HepG2 (cell line): ENCODE data around the gene ANAPC2. TPM values are rescaled to one million over a fixed set of nuclear protein-coding genes. Genes with fewer than 3 reads are reported as not detected.

Source experiments
- ATF6 ChIP-seq: sonication (generic); formaldehyde crosslinking; conservative IDR thresholded peaks from 2 replicates; pipeline ENCODE4 v1.4.0; 2020; ENCODE audit warnings: missing genetic modification reagents
- CAMTA2 ChIP-seq: sonication (generic); formaldehyde crosslinking; IDR thresholded peaks from 2 replicates; pipeline ENCODE4 v1.4.0; 2020; ENCODE audit warnings: mild to moderate bottlenecking, missing genetic modification reagents, borderline replicate concordance
- HMGXB4 ChIP-seq, 2 experiments: sonication (generic) in 1 of 2; formaldehyde crosslinking in 1 of 2; IDR thresholded peaks; 2 replicates each; pipeline versions ENCODE4 v1.4.0 to v1.6.1; 2018 to 2020; ENCODE audit warnings: missing genetic modification reagents in 2 of 2, borderline replicate concordance in 1 of 2, low read depth in 1 of 2, mild to moderate bottlenecking in 1 of 2, missing biosample characterization in 1 of 2
- KMT2B ChIP-seq: IDR thresholded peaks from 2 replicates; pipeline ENCODE4 v1.6.1; 2016; ENCODE audit warnings: missing genetic modification reagents, missing compliant biosample characterization
- LRRFIP1 ChIP-seq: sonication (generic); formaldehyde crosslinking; conservative IDR thresholded peaks from 2 replicates; pipeline ENCODE4 v1.4.0; 2020; ENCODE audit warnings: missing genetic modification reagents
- MAFK ChIP-seq, 2 experiments: IDR thresholded peaks in 1 of 2; conservative IDR thresholded peaks in 1 of 2; 2 replicates each; pipeline ENCODE4 v1.6.1; 2011; ENCODE audit warnings: improper control_type of control experiment in 2 of 2, low read length in 2 of 2
- MATR3 ChIP-seq: sonication (generic); formaldehyde crosslinking; IDR thresholded peaks from 2 replicates; pipeline ENCODE4 v1.4.0; 2020; ENCODE audit warnings: missing genetic modification reagents
- RBFOX2 ChIP-seq: fragments of 200-400 bp; formaldehyde crosslinking; IDR thresholded peaks from 2 replicates; pipeline ENCODE4 v1.6.1; 2017; ENCODE audit warnings: low read depth, mild to moderate bottlenecking, low read length
- RFX1 ChIP-seq: fragments of 450-650 bp; IDR thresholded peaks from 2 replicates; pipeline ENCODE4 v1.6.1; 2017
- SRSF9 ChIP-seq: fragments of 200-400 bp; formaldehyde crosslinking; IDR thresholded peaks from 2 replicates; pipeline ENCODE4 v1.6.1; 2018; ENCODE audit warnings: borderline replicate concordance, mild to moderate bottlenecking, low read depth, low read length; ENCODE audit not compliant: insufficient read depth, poor library complexity, severe bottlenecking
- TBP ChIP-seq: sonication (generic); formaldehyde crosslinking; IDR thresholded peaks from 2 replicates; pipeline ENCODE4 v1.5.0; 2020; ENCODE audit warnings: missing genetic modification reagents
- ZEB1 ChIP-seq: IDR thresholded peaks from 2 replicates; pipeline ENCODE4 v1.6.1; 2012; ENCODE audit warnings: mild to moderate bottlenecking, low read depth, inconsistent platforms; ENCODE audit not compliant: insufficient replicate concordance
- ZFP36L2 ChIP-seq: sonication (generic); formaldehyde crosslinking; IDR thresholded peaks from 2 replicates; pipeline ENCODE4 v1.4.0; 2020; ENCODE audit warnings: missing genetic modification reagents
- ZNF205 ChIP-seq: IDR thresholded peaks from 2 replicates; pipeline ENCODE4 v1.6.1; 2018; ENCODE audit warnings: missing biosample characterization, missing genetic modification reagents
- ZNF256 ChIP-seq: sonication (generic); formaldehyde crosslinking; conservative IDR thresholded peaks from 2 replicates; pipeline ENCODE4 v1.4.0; 2020; ENCODE audit warnings: missing genetic modification reagents
- ZNF44 ChIP-seq: sonication (generic); formaldehyde crosslinking; IDR thresholded peaks from 2 replicates; pipeline ENCODE4 v1.5.1; 2020; ENCODE audit warnings: mild to moderate bottlenecking, missing genetic modification reagents
- ZNF564 ChIP-seq: sonication (generic); formaldehyde crosslinking; IDR thresholded peaks from 2 replicates; pipeline ENCODE4 v1.8.1; 2023; ENCODE audit warnings: mild to moderate bottlenecking, missing genetic modification reagents
- ZNF747 ChIP-seq: sonication (generic); formaldehyde crosslinking; IDR thresholded peaks from 2 replicates; pipeline ENCODE4 v1.8.1; 2023; ENCODE audit warnings: missing genetic modification reagents, mild to moderate bottlenecking, borderline replicate concordance
- ZNF782 ChIP-seq: sonication (generic); formaldehyde crosslinking; IDR thresholded peaks from 2 replicates; pipeline ENCODE4 v1.4.0; 2020; ENCODE audit warnings: missing genetic modification reagents, mild to moderate bottlenecking, borderline replicate concordance
- ZNF850 ChIP-seq: sonication (generic); formaldehyde crosslinking; conservative IDR thresholded peaks from 2 replicates; pipeline ENCODE4 v1.9.0; 2021; ENCODE audit warnings: mild to moderate bottlenecking, missing genetic modification reagents
- ZSCAN31 ChIP-seq: sonication (generic); formaldehyde crosslinking; IDR thresholded peaks from 2 replicates; pipeline ENCODE4 v1.5.0; 2020; ENCODE audit warnings: low read depth, mild to moderate bottlenecking, missing genetic modification reagents
- polyA plus RNA-seq, 8 experiments: library from polyadenylated mRNA; depleted of rRNA in 3 of 8; stranded (reverse) in 7 of 8; unstranded in 1 of 8; fragments of >200 nt; fragmentation: Illumina TruSeq in 4 of 8; extraction: Trizol in 4 of 8; gene quantifications; 2 replicates each; pipeline versions ENCODE4 v1.2.1 to v1.2.3, GENCODE V29; 2011 to 2016; ENCODE audit warnings: low read depth in 4 of 8, missing spikeins in 1 of 8, mixed read lengths in 1 of 8; ENCODE audit not compliant: insufficient read depth in 1 of 8
- total RNA-seq, 5 experiments: library from RNA; depleted of rRNA; stranded (reverse); fragments of >200 nt; fragmentation: Illumina TruSeq; extraction: Trizol; gene quantifications; 2 replicates each; pipeline ENCODE4 v1.2.3, GENCODE V29; 2016; ENCODE audit warnings: low read depth in 1 of 5

Gene ANAPC2
- total and polyA plus RNA-seq, 2 of the 13 experiments (the other 11 are each of a cell fraction or from before 2014, with no cell fraction given) = 12.3 to 15.4 TPM

- TF ChIP-seq KMT2B = 0 out of 2 replicates have a peak, but pooled peaks have one; percentile 9
- TF ChIP-seq TBP = no peak
- TF ChIP-seq ZNF44 (CRISPR knock-in tag) = 0 out of 2 replicates have a peak, but pooled peaks have one; percentile 35
- peak; percentile 31 to 76; a peak in 3 of 4 replicates for TF ChIP-seq HMGXB4 (CRISPR knock-in tag; IDR thresholded peaks at IDR 0.05; ENCODE audit: borderline replicate concordance in 1 of 2, low read depth in 1 of 2)
- TF ChIP-seq ZNF205 (CRISPR knock-in tag) = no peak; the same call in 1 of the 2 replicates
- TF ChIP-seq ZNF256 (CRISPR knock-in tag) = no peak
- no peak for TF ChIP-seq MATR3
- no peak for TF ChIP-seq ZFP36L2 (CRISPR knock-in tag)
- no peak for TF ChIP-seq SRSF9
- TF ChIP-seq LRRFIP1 (CRISPR knock-in tag) = no peak
- no peak for TF ChIP-seq ZNF850 (CRISPR knock-in tag)
- no peak for TF ChIP-seq MAFK (conservative IDR thresholded peaks at IDR 0.05 in 1 of 2, IDR thresholded peaks at IDR 0.05 in 1 of 2; ENCODE audit: low read length in 2 of 2)
- no peak for TF ChIP-seq ATF6 (CRISPR knock-in tag)
- TF ChIP-seq RBFOX2 = no peak
- TF ChIP-seq ZEB1 = no peak
- no peak for TF ChIP-seq ZNF747
- TF ChIP-seq ZNF782 = no peak; the same call in 1 of the 2 replicates
- no peak for TF ChIP-seq ZSCAN31 (CRISPR knock-in tag)
- TF ChIP-seq ZNF564 (CRISPR knock-in tag) = peak; percentile 47; the same call in 1 of the 2 replicates
- TF ChIP-seq RFX1 = no peak
- no peak for TF ChIP-seq CAMTA2 (CRISPR knock-in tag)
Observed at GRCh38 chr9:137235424-137236237, 47.3 kb upstream of the ANAPC2 start (continued).
